Mesenchymal stem cell (in vitro differentiated cells and primary cell): ENCODE results near the gene TNS1.
A peak's percentile ranks its signal among the peaks of the same experiment; 100 is the strongest.

Experiments used
- DNase-seq: peaks from one replicate; pipeline ENCODE4 v3.0.0-alpha.2; 2013
- H2AFZ ChIP-seq: one replicate; pipeline ENCODE4 v1.6.1; 2013; ENCODE audit warnings: low read depth, mild to moderate bottlenecking, control low read depth, inconsistent platforms, low read length, moderate library complexity
- H2AK5ac ChIP-seq: 2 replicates; pipeline ENCODE4 v1.6.1; 2013; ENCODE audit warnings: low read length, moderate library complexity, mild to moderate bottlenecking, inconsistent platforms; ENCODE audit not compliant: severe bottlenecking
- H2BK120ac ChIP-seq: one replicate; pipeline ENCODE4 v1.6.1; 2013; ENCODE audit warnings: low read depth, mild to moderate bottlenecking, inconsistent platforms, low read length, moderate library complexity
- H2BK12ac ChIP-seq, 2 experiments: one replicate each; pipeline ENCODE4 v1.6.1; 2013; ENCODE audit warnings: inconsistent platforms in 2 of 2, low read length in 2 of 2, mild to moderate bottlenecking in 2 of 2, moderate library complexity in 2 of 2, control low read depth in 1 of 2
- H2BK15ac ChIP-seq: one replicate; pipeline ENCODE4 v1.6.1; 2013; ENCODE audit warnings: mild to moderate bottlenecking, low read depth, inconsistent platforms; ENCODE audit not compliant: poor library complexity, severe bottlenecking
- H2BK5ac ChIP-seq: 2 replicates; pipeline ENCODE4 v1.6.1; 2013; ENCODE audit warnings: low read depth, mild to moderate bottlenecking, low read length, control low read depth, inconsistent platforms; ENCODE audit not compliant: poor library complexity, severe bottlenecking
- H3K14ac ChIP-seq, 2 experiments: one replicate each; pipeline ENCODE4 v1.6.1; 2013; ENCODE audit warnings: inconsistent platforms in 2 of 2, low read length in 2 of 2, control low read depth in 1 of 2, mild to moderate bottlenecking in 1 of 2, moderate library complexity in 1 of 2
- H3K18ac ChIP-seq, 2 experiments: one replicate each; pipeline ENCODE4 v1.6.1; 2013; ENCODE audit warnings: inconsistent platforms in 2 of 2, low read length in 2 of 2, control low read depth in 1 of 2, low read depth in 1 of 2, mild to moderate bottlenecking in 1 of 2
- H3K23ac ChIP-seq, 2 experiments: one replicate each; pipeline ENCODE4 v1.6.1; 2013; ENCODE audit warnings: inconsistent platforms in 2 of 2, low read length in 2 of 2, mild to moderate bottlenecking in 2 of 2, moderate library complexity in 2 of 2, control low read depth in 1 of 2
- H3K27ac ChIP-seq: 2 replicates; pipeline ENCODE4 v1.5.1; 2013; ENCODE audit warnings: mild to moderate bottlenecking, moderate library complexity, low read length, control low read depth, inconsistent platforms; ENCODE audit not compliant: poor library complexity, severe bottlenecking
- H3K27me3 ChIP-seq, 2 experiments: 2 replicates each; pipeline versions ENCODE4 v1.6.1 to v1.7.0; 2013; ENCODE audit warnings: low read length in 2 of 2, mild to moderate bottlenecking in 2 of 2, moderate library complexity in 2 of 2, control low read depth in 1 of 2, inconsistent platforms in 1 of 2; ENCODE audit not compliant: control insufficient read depth in 1 of 2, insufficient read depth in 1 of 2
- H3K36me3 ChIP-seq, 2 experiments: 2 replicates each; pipeline versions ENCODE4 v1.6.1 to v1.7.0; 2013; ENCODE audit warnings: low read length in 2 of 2, control low read depth in 1 of 2, inconsistent platforms in 1 of 2, low read depth in 1 of 2, mild to moderate bottlenecking in 1 of 2; ENCODE audit not compliant: insufficient read depth in 2 of 2, control insufficient read depth in 1 of 2
- H3K4ac ChIP-seq, 2 experiments: one replicate each; pipeline ENCODE4 v1.6.1; 2013; ENCODE audit warnings: inconsistent platforms in 2 of 2, low read length in 2 of 2, mild to moderate bottlenecking in 2 of 2, moderate library complexity in 2 of 2, control low read depth in 1 of 2, low read depth in 1 of 2
- H3K4me1 ChIP-seq: 2 replicates; pipeline ENCODE4 v1.6.1; 2013; ENCODE audit warnings: low read depth, low read length, control low read depth; ENCODE audit not compliant: control insufficient read depth, insufficient read depth
- H3K4me2 ChIP-seq: 2 replicates; pipeline ENCODE4 v1.6.1; 2013; ENCODE audit warnings: low read length, mild to moderate bottlenecking, inconsistent platforms; ENCODE audit not compliant: poor library complexity, severe bottlenecking
- H3K4me3 ChIP-seq, 2 experiments: 2 replicates each; pipeline versions ENCODE4 v1.5.1 to v1.7.0; 2013; ENCODE audit warnings: low read length in 2 of 2, mild to moderate bottlenecking in 2 of 2, control low read depth in 1 of 2, low read depth in 1 of 2; ENCODE audit not compliant: insufficient read depth in 1 of 2
- H3K79me1 ChIP-seq: replicated peaks from 2 replicates; pipeline ENCODE4 v1.6.1; 2013; ENCODE audit warnings: mild to moderate bottlenecking, control low read depth, low read length, inconsistent platforms; ENCODE audit not compliant: poor library complexity, severe bottlenecking
- H3K9ac ChIP-seq: 2 replicates; pipeline ENCODE4 v1.7.0; 2013; ENCODE audit warnings: mild to moderate bottlenecking, low read length, moderate library complexity
- H3K9me3 ChIP-seq: 2 replicates; pipeline ENCODE4 v1.7.0; 2013; ENCODE audit warnings: mild to moderate bottlenecking, low read length; ENCODE audit not compliant: control insufficient read depth
- H4K8ac ChIP-seq: one replicate; pipeline ENCODE4 v1.6.1; 2013; ENCODE audit warnings: inconsistent platforms, mild to moderate bottlenecking, low read length, moderate library complexity
- H4K91ac ChIP-seq: one replicate; pipeline ENCODE4 v1.6.1; 2013; ENCODE audit warnings: mild to moderate bottlenecking, low read length, inconsistent platforms
- WGBS: methylation state at CpG from one replicate; pipeline ENCODE4 v1.1.7; 2013; ENCODE audit warnings: mixed read lengths; 5-methylcytosine and 5-hydroxymethylcytosine counted together

Gene TNS1

DNA sequence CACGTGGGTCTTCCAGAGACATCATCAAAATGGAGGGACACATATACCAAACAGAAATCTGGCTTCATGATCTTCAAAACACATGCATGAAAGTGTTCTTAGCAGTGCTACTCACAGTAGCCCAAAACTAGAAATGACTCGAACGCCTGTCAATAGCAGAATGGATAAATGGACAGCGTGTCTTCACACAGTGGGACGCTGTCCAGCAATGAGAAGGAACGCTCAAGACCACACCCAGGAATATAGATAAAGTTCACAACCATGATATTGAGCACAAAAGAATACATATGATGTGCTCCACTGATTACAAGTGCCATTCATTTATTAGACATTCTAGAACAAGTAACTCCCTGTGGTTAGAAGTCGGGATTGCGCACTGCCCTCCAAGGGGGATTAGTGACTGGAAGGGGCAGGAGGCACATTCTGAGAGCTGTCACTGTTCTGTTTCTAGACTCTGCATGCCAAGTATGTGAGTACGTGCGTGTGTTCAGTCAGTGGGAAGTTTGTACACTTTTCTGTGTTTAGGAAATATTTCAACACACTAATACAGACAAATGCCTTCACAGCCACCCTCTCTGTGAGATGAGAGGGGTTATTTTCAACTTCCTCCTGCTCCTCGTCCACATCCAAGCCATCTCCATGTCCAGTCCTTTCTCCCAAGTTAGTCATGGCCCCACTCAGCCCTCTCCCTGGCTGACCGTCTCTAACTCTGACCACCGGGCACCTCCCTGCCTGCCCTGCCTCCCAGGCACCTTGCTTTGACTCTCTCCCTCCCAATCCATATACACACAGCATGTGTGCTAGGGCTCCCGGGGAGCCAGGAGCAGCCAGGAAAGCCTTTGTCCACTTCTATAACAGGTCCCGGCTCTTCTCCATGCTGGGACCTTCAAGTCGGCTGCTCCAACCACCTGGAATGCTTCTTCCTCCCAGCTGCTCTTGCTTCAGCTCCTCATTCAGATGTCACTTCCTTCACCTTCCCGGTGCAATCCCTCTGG lies 26.9 kb upstream of the TNS1 start:
- peaks cover 41 to 64% of the 10 kb centered on the region in 2 experiments for H3K27me3 ChIP-seq
- WGBS: 82% methylated on average over 15 of the region's 17 CpGs

DNA sequence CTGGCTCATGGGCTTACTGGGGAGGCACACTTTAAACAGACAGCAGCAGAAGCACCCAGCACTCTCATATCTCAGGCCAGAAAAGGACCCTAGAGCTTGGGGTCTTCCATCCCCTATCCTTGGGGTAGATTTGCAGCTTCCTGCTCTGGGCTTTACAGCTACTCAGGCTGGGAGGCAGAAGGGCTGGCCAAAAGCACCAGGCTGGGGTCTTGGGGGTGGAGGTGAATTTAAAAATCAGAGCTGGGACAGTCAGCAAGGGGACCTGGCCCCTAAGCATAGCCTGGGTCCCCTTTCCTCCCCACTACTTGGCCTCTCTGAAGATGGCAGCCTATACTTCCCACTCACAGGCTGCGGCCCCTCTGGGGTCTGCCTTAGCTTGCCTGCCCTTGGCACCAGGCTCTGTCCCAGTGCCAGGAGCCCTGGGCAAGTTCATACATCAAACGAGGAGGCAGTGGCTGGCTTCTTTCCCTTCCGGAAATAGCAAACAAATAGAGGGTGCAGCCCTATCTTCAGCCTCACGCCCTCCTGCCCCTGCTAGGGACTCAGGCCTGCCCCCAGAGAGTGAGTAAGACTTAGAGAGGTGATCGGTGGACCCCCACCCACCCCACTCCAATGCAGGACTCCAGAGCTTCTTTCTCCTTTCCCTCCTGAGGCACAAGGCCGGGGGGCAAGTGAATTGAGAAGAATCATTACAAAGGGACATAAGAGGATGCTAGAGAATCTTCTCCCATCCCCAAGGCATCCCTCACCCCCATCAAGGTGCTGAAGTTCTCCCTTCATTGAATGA lies 26.0 kb upstream of the TNS1 start:
- H3K27me3 ChIP-seq: peaks cover 37 to 55% of the 10 kb centered on the region in 2 experiments
- no peak overlapping the region for H3K18ac ChIP-seq
- H3K4me3 ChIP-seq: no peak overlapping the region
- peaks cover 3% of the 10 kb centered on the region for H3K4me1 ChIP-seq
- H3K79me1 ChIP-seq: no peaks in the 10 kb centered on the region
- H3K23ac ChIP-seq: no peak overlapping the region
- no peak overlapping the region for H3K14ac ChIP-seq
- no peak overlapping the region for H2BK12ac ChIP-seq
- H3K27ac ChIP-seq: no peak overlapping the region
- H3K9me3 ChIP-seq: no peaks in the 10 kb centered on the region
- 74% methylated on average over 5 of the region's 6 CpGs for WGBS
- no peak overlapping the region for H2AK5ac ChIP-seq
- no peaks in the 10 kb centered on the region for H3K36me3 ChIP-seq
- no peak overlapping the region for H3K4ac ChIP-seq
- H3K4me2 ChIP-seq: no peak overlapping the region
- H2BK120ac ChIP-seq: no peak overlapping the region
- no peak overlapping the region for H2AFZ ChIP-seq
- no peak overlapping the region for H2BK5ac ChIP-seq
- H3K9ac ChIP-seq: no peak overlapping the region
- H2BK15ac ChIP-seq: no peak overlapping the region
- H4K91ac ChIP-seq: no peak overlapping the region
- no peak for DNase-seq
- H4K8ac ChIP-seq: no peak overlapping the region

More for the DNA sequence above, 26.9 kb upstream of the TNS1 start:
- Histone ChIP-seq H3K27ac (no peak overlapping the region), H3K9ac (no peak overlapping the region), H3K14ac (no peak overlapping the region), H3K9me3 (no peaks in the 10 kb centered on the region), H3K4me1 (peaks cover 11% of the 10 kb centered on the region), H3K36me3 (no peaks in the 10 kb centered on the region), H2BK15ac (no peak overlapping the region), H4K91ac (no peak overlapping the region), H4K8ac (no peak overlapping the region), H3K18ac (no peak overlapping the region), H3K79me1 (no peaks in the 10 kb centered on the region), H3K23ac (no peak overlapping the region), H2BK5ac (no peak overlapping the region), H3K4me2 (no peak overlapping the region), H3K4ac (no peak overlapping the region), H3K4me3 (no peak overlapping the region), H2BK12ac (no peak overlapping the region), H2BK120ac (no peak overlapping the region), H2AFZ (no peak overlapping the region), H2AK5ac (no peak overlapping the region)
- peak; percentile 28 for DNase-seq

DNA sequence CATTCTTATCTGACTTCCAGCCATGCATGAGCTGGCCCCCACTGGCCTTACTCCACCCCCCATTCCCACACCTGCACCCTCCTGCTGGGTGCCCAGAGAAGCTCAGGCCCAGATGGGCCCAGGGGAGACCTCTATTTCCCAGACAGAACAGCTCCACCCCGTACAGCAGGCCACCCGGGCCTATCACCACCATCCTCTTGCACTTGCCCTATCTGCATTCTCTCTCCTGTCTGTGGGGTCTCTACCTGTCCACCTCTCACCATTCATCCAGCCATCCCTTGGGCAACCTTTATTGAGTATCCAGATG lies 25.3 kb upstream of the TNS1 start:
- no peak overlapping the region for H3K27ac ChIP-seq
- H3K18ac ChIP-seq: no peak overlapping the region
- no peak overlapping the region for H4K91ac ChIP-seq
- H3K27me3 ChIP-seq: peaks cover 36 to 48% of the 10 kb centered on the region in 2 experiments
- H2AFZ ChIP-seq: no peak overlapping the region
- no peak overlapping the region for H2BK120ac ChIP-seq
- H2BK5ac ChIP-seq: no peak overlapping the region
- H2AK5ac ChIP-seq: no peak overlapping the region
- no peak overlapping the region for H2BK12ac ChIP-seq
- H3K36me3 ChIP-seq: no peaks in the 10 kb centered on the region
- no peak overlapping the region for H3K4me2 ChIP-seq
- no peak overlapping the region for H3K23ac ChIP-seq
- no peak overlapping the region for H3K4me3 ChIP-seq
- H3K4me1 ChIP-seq: no peaks in the 10 kb centered on the region
- no peaks in the 10 kb centered on the region for H3K9me3 ChIP-seq
- no peak for DNase-seq
- H3K4ac ChIP-seq: no peak overlapping the region
- no peak overlapping the region for H3K9ac ChIP-seq
- H4K8ac ChIP-seq: no peak overlapping the region
- no peak overlapping the region for H3K14ac ChIP-seq
- H2BK15ac ChIP-seq: no peak overlapping the region
- 90% methylated on average over 2 of the region's 2 CpGs for WGBS
- no peaks in the 10 kb centered on the region for H3K79me1 ChIP-seq
